ENCODE measurements around the gene PDGFD. TPM values are rescaled to one million over a fixed set of nuclear protein-coding genes. Genes with fewer than 3 reads are reported as not detected.

PDGFD gene
- total and polyA plus RNA-seq, 9 donors: 42.8 to 134 (median 77.9) TPM

- H3K9me3 ChIP-seq: no peaks in the 10 kb centered on the region
- WGBS, 3 donors: 85 to 92% (median 91%) methylated on average over 1 of the region's 1 CpG
- no peaks in the 10 kb centered on the region for H3K36me3 ChIP-seq
- no peak for DNase-seq
- TF ChIP-seq CTCF (IDR thresholded peaks at IDR 0.05) (no peak), POLR2A (IDR thresholded peaks at IDR 0.05) (no peak)
- no peak overlapping the region for H3K27ac ChIP-seq
- H3K27me3 ChIP-seq: no peaks in the 10 kb centered on the region
- intact Hi-C loops (cut with DNase I): no loop called here
- no peak overlapping the region for H3K4me3 ChIP-seq
- H3K4me1 ChIP-seq (ENCODE audit: insufficient read depth): no peaks in the 10 kb centered on the region
Observed at GRCh38 chr11:103920449-103920848, 243.5 kb downstream of the PDGFD start.

- 88 to 93% (median 92%) methylated on average over 6 to 7 of the region's 7 CpGs for WGBS, 3 donors
- no peak overlapping the region for H3K4me3 ChIP-seq
- H3K36me3 ChIP-seq: no peaks in the 10 kb centered on the region
- intact Hi-C loops (cut with DNase I): no loop called here
- no peak for DNase-seq
- TF ChIP-seq CTCF (IDR thresholded peaks at IDR 0.05): no peak
- no peak for TF ChIP-seq EP300 (IDR thresholded peaks at IDR 0.05)
- no peak for TF ChIP-seq POLR2A (IDR thresholded peaks at IDR 0.05)
- H3K27me3 ChIP-seq: no peaks in the 10 kb centered on the region
- no peaks in the 10 kb centered on the region for H3K9me3 ChIP-seq
- no peaks in the 10 kb centered on the region for H3K4me1 ChIP-seq (ENCODE audit: insufficient read depth)
- H3K27ac ChIP-seq: no peak overlapping the region
Observed at GRCh38 chr11:103910721-103911120, 253.2 kb downstream of the PDGFD start.

GRCh38 chr11:103907548-103908455 lies 256.1 kb downstream of the PDGFD start:
- DNase-seq: no peak

GRCh38 chr11:103907136-103907535 lies 256.8 kb downstream of the PDGFD start:
- H3K27ac ChIP-seq: no peak overlapping the region
- H3K4me1 ChIP-seq (ENCODE audit: insufficient read depth): peaks cover 2% of the 10 kb centered on the region
- TF ChIP-seq POLR2A (IDR thresholded peaks at IDR 0.05) (no peak), CTCF (IDR thresholded peaks at IDR 0.05) (no peak), EP300 (IDR thresholded peaks at IDR 0.05) (no peak)
- intact Hi-C loops (cut with DNase I): no loop called here
- H3K36me3 ChIP-seq: no peaks in the 10 kb centered on the region
- H3K4me3 ChIP-seq: no peak overlapping the region
- H3K9me3 ChIP-seq: no peaks in the 10 kb centered on the region
- no peak for DNase-seq
- H3K27me3 ChIP-seq: no peaks in the 10 kb centered on the region
- WGBS, 3 donors: 66 to 69% (median 69%) methylated on average over 4 of the region's 4 CpGs

More at GRCh38 chr11:103907548-103908455, 256.1 kb downstream of the PDGFD start:
- Histone ChIP-seq H3K27ac (no peak overlapping the region), H3K27me3 (no peaks in the 10 kb centered on the region), H3K4me1 (ENCODE audit: insufficient read depth) (peaks cover 2% of the 10 kb centered on the region), H3K9me3 (no peaks in the 10 kb centered on the region), H3K36me3 (no peaks in the 10 kb centered on the region), H3K4me3 (no peak overlapping the region)
- WGBS, 3 donors: 66 to 75% (median 70%) methylated on average over 3 of the region's 3 CpGs
- no peak for TF ChIP-seq EP300 (IDR thresholded peaks at IDR 0.05)
- no peak for TF ChIP-seq CTCF (IDR thresholded peaks at IDR 0.05)
- TF ChIP-seq POLR2A (IDR thresholded peaks at IDR 0.05): no peak
- intact Hi-C loops (cut with DNase I): no loop called here

Data from ovary (tissue), 9 donors.